ENCODE data around the gene TXNDC2.
"Not testable (repeated sequence)": the region's sequence is repeated elsewhere in the genome, so short reads cannot be mapped to it uniquely, and the experiment has no call there.

The TXNDC2 gene

GRCh38 chr18:9898792-9899549, 13.2 kb downstream of the TXNDC2 start:
- Histone ChIP-seq H3K9ac (ENCODE audit: insufficient read length) (no peak overlapping the region), H3K4me3 (no peak overlapping the region), H3K27ac (no peak overlapping the region), H3K36me3 (ENCODE audit: insufficient read depth, low read length) (no peaks in the 10 kb centered on the region), H3K9me3 (ENCODE audit: low read depth, low read length) (no peaks in the 10 kb centered on the region)
- TF ChIP-seq FOXP2 (optimal IDR thresholded peaks at IDR 0.05; ENCODE audit: control extremely low read depth, extremely low read length, insufficient read depth), result no peak
- TF ChIP-seq EZH2 (IDR thresholded peaks at IDR 0.05), result no peak
- no peak for TF ChIP-seq POLR2AphosphoS5 (IDR thresholded peaks at IDR 0.05; ENCODE audit: borderline replicate concordance, low read depth, low read length)
- DNase-seq (ENCODE audit: low read depth, low spot score), result no peak

DNA sequence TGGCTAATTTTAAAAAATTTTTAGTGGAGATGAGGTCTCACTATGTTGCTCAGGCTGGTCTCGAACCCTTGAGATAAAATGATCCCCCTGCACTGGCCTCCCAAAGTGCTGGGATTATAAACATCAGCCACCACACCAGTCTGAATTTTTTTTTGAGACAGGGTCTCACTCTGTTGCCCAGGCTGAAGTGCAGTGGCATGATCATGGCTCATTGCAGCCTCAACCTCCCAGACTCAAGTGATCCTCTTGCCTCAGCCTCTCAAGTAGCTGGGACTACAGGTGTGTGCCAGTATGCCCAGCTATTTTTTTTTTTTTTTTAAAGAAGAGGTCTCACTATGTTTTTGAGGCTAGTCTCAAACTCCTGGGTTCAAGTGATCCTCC, 13.8 kb downstream of the TXNDC2 start:
- H3K36me3 ChIP-seq (ENCODE audit: insufficient read depth, low read length); H3K9me3 ChIP-seq (ENCODE audit: low read depth, low read length); DNase-seq (ENCODE audit: low read depth, low spot score); H3K4me3 ChIP-seq; H3K9ac ChIP-seq (ENCODE audit: insufficient read length); H3K27ac ChIP-seq: not testable (repeated sequence)

GRCh38 chr18:9900699-9901098, 14.9 kb downstream of the TXNDC2 start:
- no peak overlapping the region for H3K9ac ChIP-seq (ENCODE audit: insufficient read length)
- no peak overlapping the region for H3K4me3 ChIP-seq
- H3K27ac ChIP-seq, result no peak overlapping the region
- no peaks in the 10 kb centered on the region for H3K36me3 ChIP-seq (ENCODE audit: insufficient read depth, low read length)
- no peaks in the 10 kb centered on the region for H3K9me3 ChIP-seq (ENCODE audit: low read depth, low read length)
- no peak for TF ChIP-seq EZH2 (IDR thresholded peaks at IDR 0.05)
- no peak for TF ChIP-seq FOXP2 (optimal IDR thresholded peaks at IDR 0.05; ENCODE audit: control extremely low read depth, extremely low read length, insufficient read depth)
- no peak for TF ChIP-seq POLR2AphosphoS5 (IDR thresholded peaks at IDR 0.05; ENCODE audit: borderline replicate concordance, low read depth, low read length)
- DNase-seq (ENCODE audit: low read depth, low spot score), result no peak

DNA sequence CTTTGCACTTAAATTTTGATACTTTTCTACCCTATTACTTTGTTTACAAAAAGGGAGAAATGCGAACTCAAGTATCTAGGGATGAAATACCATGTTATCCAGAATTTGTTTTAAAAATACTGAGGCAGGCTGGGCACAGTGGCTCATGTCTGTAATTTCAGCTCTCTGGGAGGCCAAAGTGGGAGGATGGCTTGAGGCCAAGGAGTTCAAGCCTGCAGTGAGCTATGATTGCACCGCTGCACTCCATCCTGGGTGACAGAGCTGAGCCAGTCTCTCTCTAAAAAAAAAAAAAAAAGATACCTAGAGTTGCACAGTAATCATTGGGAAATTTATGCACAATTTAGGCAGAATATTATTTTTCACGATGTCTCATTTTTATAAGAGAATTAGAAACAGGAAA, 15.6 kb downstream of the TXNDC2 start:
- no peaks in the 10 kb centered on the region for H3K36me3 ChIP-seq (ENCODE audit: insufficient read depth, low read length)
- H3K9ac ChIP-seq (ENCODE audit: insufficient read length), result no peak overlapping the region
- no peaks in the 10 kb centered on the region for H3K9me3 ChIP-seq (ENCODE audit: low read depth, low read length)
- H3K4me3 ChIP-seq, result no peak overlapping the region
- DNase-seq (ENCODE audit: low read depth, low spot score), result no peak
- no peak for TF ChIP-seq FOXP2 (optimal IDR thresholded peaks at IDR 0.05; ENCODE audit: control extremely low read depth, extremely low read length, insufficient read depth)
- TF ChIP-seq EZH2 (IDR thresholded peaks at IDR 0.05), result no peak
- no peak for TF ChIP-seq POLR2AphosphoS5 (IDR thresholded peaks at IDR 0.05; ENCODE audit: borderline replicate concordance, low read depth, low read length)
- no peak overlapping the region for H3K27ac ChIP-seq

GRCh38 chr18:9902264-9902663, 16.5 kb downstream of the TXNDC2 start:
- H3K9ac ChIP-seq (ENCODE audit: insufficient read length); H3K36me3 ChIP-seq (ENCODE audit: insufficient read depth, low read length); H3K27ac ChIP-seq; DNase-seq (ENCODE audit: low read depth, low spot score); H3K9me3 ChIP-seq (ENCODE audit: low read depth, low read length); H3K4me3 ChIP-seq: not testable (repeated sequence)

- Histone ChIP-seq H3K36me3 (ENCODE audit: insufficient read depth, low read length) (no peaks in the 10 kb centered on the region), H3K27ac (no peak overlapping the region), H3K9me3 (ENCODE audit: low read depth, low read length) (no peaks in the 10 kb centered on the region), H3K9ac (ENCODE audit: insufficient read length) (no peak overlapping the region), H3K4me3 (no peak overlapping the region)
- no peak for DNase-seq (ENCODE audit: low read depth, low spot score)
- TF ChIP-seq POLR2AphosphoS5 (IDR thresholded peaks at IDR 0.05; ENCODE audit: borderline replicate concordance, low read depth, low read length), result no peak
- TF ChIP-seq EZH2 (IDR thresholded peaks at IDR 0.05), result no peak
- no peak for TF ChIP-seq FOXP2 (optimal IDR thresholded peaks at IDR 0.05; ENCODE audit: control extremely low read depth, extremely low read length, insufficient read depth)
These were observed 17.1 kb downstream of the TXNDC2 start for GRCh38 chr18:9902832-9903231.

DNA sequence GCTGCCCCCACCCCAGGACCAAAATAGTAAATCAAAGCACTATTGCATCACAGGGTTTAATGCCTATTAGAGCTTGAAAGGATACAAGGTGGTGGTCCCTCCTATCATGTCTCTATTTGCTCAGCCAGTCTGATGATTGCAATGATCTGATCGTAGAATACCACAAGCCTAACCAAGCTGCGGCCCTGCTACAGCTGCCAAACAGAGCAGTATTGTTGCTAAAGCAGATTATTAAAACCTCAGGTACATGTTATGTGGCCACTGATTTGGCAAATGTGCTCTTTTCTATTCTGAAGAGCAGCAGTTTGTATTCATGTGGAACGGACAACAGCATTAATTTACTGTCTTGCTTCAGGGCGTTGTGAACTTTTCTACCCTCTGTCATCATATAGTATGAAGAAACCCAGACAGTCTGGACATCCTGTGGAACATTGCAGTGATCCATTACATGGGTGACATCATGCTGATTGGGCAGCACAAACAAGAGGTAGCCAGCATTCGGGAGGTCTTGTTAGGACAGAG, 19.7 kb downstream of the TXNDC2 start:
- Histone ChIP-seq H3K36me3 (ENCODE audit: insufficient read depth, low read length) (no peaks in the 10 kb centered on the region), H3K9ac (ENCODE audit: insufficient read length) (no peak overlapping the region), H3K4me3 (no peak overlapping the region), H3K9me3 (ENCODE audit: low read depth, low read length) (no peaks in the 10 kb centered on the region), H3K27ac (no peak overlapping the region)
- no peak for DNase-seq (ENCODE audit: low read depth, low spot score)
- TF ChIP-seq FOXP2 (optimal IDR thresholded peaks at IDR 0.05; ENCODE audit: control extremely low read depth, extremely low read length, insufficient read depth) (no peak), POLR2AphosphoS5 (IDR thresholded peaks at IDR 0.05; ENCODE audit: borderline replicate concordance, low read depth, low read length) (no peak), EZH2 (IDR thresholded peaks at IDR 0.05) (no peak)

DNA sequence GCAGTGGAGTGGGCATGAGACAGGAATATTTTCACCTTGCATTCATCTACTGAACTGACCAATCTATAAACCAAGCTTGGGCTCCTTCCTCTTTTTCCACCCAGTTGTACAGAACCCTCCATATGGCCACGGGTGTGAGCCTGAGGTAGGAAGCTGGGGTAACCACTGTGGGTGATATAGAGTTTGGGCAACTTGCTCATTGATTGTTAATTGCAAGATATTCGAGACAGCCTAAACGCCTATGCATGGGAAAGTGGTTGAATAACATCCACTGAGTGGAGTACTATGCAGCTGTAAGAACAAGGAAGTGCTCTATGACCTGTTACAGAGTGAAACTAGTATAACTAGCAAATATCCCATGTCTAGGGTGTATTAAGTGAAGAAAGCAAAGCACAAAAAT, 20.7 kb downstream of the TXNDC2 start:
- H3K36me3 ChIP-seq (ENCODE audit: insufficient read depth, low read length), result no peaks in the 10 kb centered on the region
- no peaks in the 10 kb centered on the region for H3K9me3 ChIP-seq (ENCODE audit: low read depth, low read length)
- no peak overlapping the region for H3K27ac ChIP-seq
- no peak for DNase-seq (ENCODE audit: low read depth, low spot score)
- no peak overlapping the region for H3K4me3 ChIP-seq
- TF ChIP-seq POLR2AphosphoS5 (IDR thresholded peaks at IDR 0.05; ENCODE audit: borderline replicate concordance, low read depth, low read length) (no peak), FOXP2 (optimal IDR thresholded peaks at IDR 0.05; ENCODE audit: control extremely low read depth, extremely low read length, insufficient read depth) (no peak), EZH2 (IDR thresholded peaks at IDR 0.05) (no peak)
- H3K9ac ChIP-seq (ENCODE audit: insufficient read length), result no peak overlapping the region

DNA sequence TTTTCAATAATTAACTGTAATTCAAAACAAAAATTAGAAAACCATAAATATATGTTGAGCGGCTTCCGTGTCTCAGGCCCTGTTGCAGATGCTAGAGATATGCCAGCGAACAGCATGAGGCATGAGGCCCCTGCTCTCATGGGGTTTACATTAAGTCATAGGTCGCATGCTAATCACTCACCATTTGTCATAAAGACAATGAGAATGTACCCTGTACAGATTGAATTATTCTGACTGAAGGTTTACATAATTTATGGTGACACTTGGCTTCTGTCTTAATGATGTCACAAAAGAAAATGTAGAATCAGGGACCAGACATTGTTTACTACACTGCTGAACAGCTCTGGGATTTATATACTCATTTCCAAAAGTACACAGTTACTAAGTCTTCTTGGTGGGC, 22.1 kb downstream of the TXNDC2 start:
- Histone ChIP-seq H3K9ac (ENCODE audit: insufficient read length) (no peak overlapping the region), H3K9me3 (ENCODE audit: low read depth, low read length) (no peaks in the 10 kb centered on the region), H3K27ac (no peak overlapping the region), H3K4me3 (no peak overlapping the region), H3K36me3 (ENCODE audit: insufficient read depth, low read length) (no peaks in the 10 kb centered on the region)
- no peak for DNase-seq (ENCODE audit: low read depth, low spot score)
- TF ChIP-seq EZH2 (IDR thresholded peaks at IDR 0.05), result no peak
- no peak for TF ChIP-seq FOXP2 (optimal IDR thresholded peaks at IDR 0.05; ENCODE audit: control extremely low read depth, extremely low read length, insufficient read depth)
- TF ChIP-seq POLR2AphosphoS5 (IDR thresholded peaks at IDR 0.05; ENCODE audit: borderline replicate concordance, low read depth, low read length), result no peak

All from SK-N-MC (cell line).